ENCODE measurements around the gene TPGS1.

DNA sequence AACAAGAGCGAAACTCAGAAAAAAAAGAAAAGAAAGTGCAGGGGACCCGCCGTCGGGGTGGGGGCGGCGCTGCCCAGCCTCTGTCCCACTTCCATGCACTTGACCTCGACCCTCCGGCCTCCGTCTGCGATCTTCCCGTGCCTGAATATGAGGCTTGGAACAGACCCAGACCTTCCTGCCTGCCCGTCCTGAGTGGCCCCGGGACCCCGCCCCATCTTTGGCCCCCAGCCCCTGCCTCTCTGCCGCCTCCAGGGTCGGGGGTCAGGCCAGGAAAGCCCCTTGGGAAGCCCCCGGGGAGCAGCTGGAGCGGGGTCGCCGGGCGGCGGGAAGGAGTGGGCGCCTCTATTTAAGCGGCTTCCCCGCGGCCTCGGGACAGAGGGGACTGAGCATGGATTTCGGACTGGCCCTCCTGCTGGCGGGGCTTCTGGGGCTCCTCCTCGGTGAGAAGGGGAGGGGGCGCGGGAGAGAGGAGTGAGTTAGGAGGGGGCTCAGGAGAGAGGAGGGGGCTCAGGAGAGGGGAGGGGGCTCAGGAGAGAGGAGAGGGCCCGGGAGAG is 11.1 kb upstream of the TPGS1 start, which contains the start of gene MADCAM1:
- TF ChIP-seq CTCF (IDR thresholded peaks at IDR 0.05; ENCODE audit: low read depth, low read length) (no peak), POLR2A (IDR thresholded peaks at IDR 0.05; ENCODE audit: extremely low read depth, insufficient read length) (no peak)
- TF ChIP-seq, protein P1, sequence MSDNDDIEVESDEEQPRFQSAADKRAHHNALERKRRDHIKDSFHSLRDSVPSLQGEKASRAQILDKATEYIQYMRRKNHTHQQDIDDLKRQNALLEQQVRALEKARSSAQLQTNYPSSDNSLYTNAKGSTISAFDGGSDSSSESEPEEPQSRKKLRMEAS (IDR thresholded peaks at IDR 0.05; ENCODE audit: low read depth, low read length): no peak
